ENCODE results near the gene FUT8.

Gene FUT8

GRCh38 chr14:65500075-65500474 lies 87.5 kb downstream of the FUT8 start:
- no peak overlapping the region for H3K4me3 ChIP-seq (ENCODE audit: low read depth, low read length)
- no peak for TF ChIP-seq CTCF (conservative IDR thresholded peaks at IDR 0.05; ENCODE audit: low read depth, low read length)
- DNase-seq (ENCODE audit: low read depth): no peak

- peak; percentile 22 for DNase-seq (ENCODE audit: low read depth)
- H3K4me3 ChIP-seq (ENCODE audit: low read depth, low read length): no peak overlapping the region
- TF ChIP-seq CTCF (conservative IDR thresholded peaks at IDR 0.05; ENCODE audit: low read depth, low read length): peak; percentile 38
Measured at GRCh38 chr14:65501328-65501727, 88.8 kb downstream of the FUT8 start.

- DNase-seq (ENCODE audit: low read depth): peak; percentile 78
- no peak overlapping the region for H3K4me3 ChIP-seq (ENCODE audit: low read depth, low read length)
- no peak for TF ChIP-seq CTCF (conservative IDR thresholded peaks at IDR 0.05; ENCODE audit: low read depth, low read length)
Measured at GRCh38 chr14:65502676-65503124, 90.2 kb downstream of the FUT8 start.

GRCh38 chr14:65503771-65504170 lies 91.2 kb downstream of the FUT8 start:
- TF ChIP-seq CTCF (conservative IDR thresholded peaks at IDR 0.05; ENCODE audit: low read depth, low read length): no peak
- DNase-seq (ENCODE audit: low read depth): no peak
- no peak overlapping the region for H3K4me3 ChIP-seq (ENCODE audit: low read depth, low read length)

GRCh38 chr14:65506801-65507200 lies 94.3 kb downstream of the FUT8 start:
- DNase-seq (ENCODE audit: low read depth): no peak
- H3K4me3 ChIP-seq (ENCODE audit: low read depth, low read length): no peak overlapping the region
- TF ChIP-seq CTCF (conservative IDR thresholded peaks at IDR 0.05; ENCODE audit: low read depth, low read length): no peak

- no peak for TF ChIP-seq CTCF (conservative IDR thresholded peaks at IDR 0.05; ENCODE audit: low read depth, low read length)
- DNase-seq (ENCODE audit: low read depth): no peak
- no peak overlapping the region for H3K4me3 ChIP-seq (ENCODE audit: low read depth, low read length)
Measured at GRCh38 chr14:65509842-65510241, 97.3 kb downstream of the FUT8 start.

- no peak overlapping the region for H3K4me3 ChIP-seq (ENCODE audit: low read depth, low read length)
- no peak for TF ChIP-seq CTCF (conservative IDR thresholded peaks at IDR 0.05; ENCODE audit: low read depth, low read length)
- no peak for DNase-seq (ENCODE audit: low read depth)
Measured at GRCh38 chr14:65513671-65514070, 101.1 kb downstream of the FUT8 start.

All from choroid plexus epithelial cell (primary cell).